GM12878 (cell line): ENCODE data around the gene RNF152. TPM values are rescaled to one million over a fixed set of nuclear protein-coding genes. Genes with fewer than 3 reads are reported as not detected.
A peak's percentile ranks its signal among the peaks of the same experiment; 100 is the strongest.

ENCODE experiments used
- ATAC-seq: fragments of 200-7000 bp; cut with Tn5 transposase; 3 replicates; pipeline ENCODE4 v1.9.1; 2020; ENCODE audit warnings: mild to moderate bottlenecking, moderate library complexity
- BruUV-seq: library from RNA; stranded (reverse); fragments of 400-500 nt; replicated peaks from 2 replicates; lab custom pipeline; 2021; lab: Mats Ljungman, UMichigan
- CTCF ChIA-PET: fragments of 300-600 bp; sonication (Branson Sonifier 250); formaldehyde crosslinking; extraction: SDS; loops from one replicate; lab custom pipeline; 2021; ENCODE audit warnings: inconsistent platforms; lab: Yijun Ruan, JAX
- POLR2A ChIA-PET: fragments of 350-600 bp; formaldehyde crosslinking; extraction: SDS; loops from one replicate; lab custom pipeline; 2021; ENCODE audit warnings: inconsistent platforms; lab: Charles Lee
- RAD21 ChIA-PET: fragments of 300-600 bp; sonication (Branson Sonifier 250); formaldehyde crosslinking; loops from one replicate; lab custom pipeline; 2023; ENCODE audit warnings: antibody characterized with exemption; ENCODE audit not compliant: unreplicated experiment; lab: Charles Lee
- SMC1A ChIA-PET: fragments of 300-600 bp; sonication (Branson Sonifier 250); formaldehyde crosslinking; loops from one replicate; lab custom pipeline; 2023; ENCODE audit not compliant: unreplicated experiment, uncharacterized antibody; lab: Charles Lee
- DNase-seq: peaks from one replicate; pipeline ENCODE4 v3.0.0-alpha.2; 2011; ENCODE audit warnings: low read depth, low spot score
- FAIRE-seq: peaks from 3 replicates; lab custom pipeline; 2011; peaks lifted over from hg19 to GRCh38; lab: Jason Lieb, UNC
- H2AFZ ChIP-seq: 2 replicates; pipeline ENCODE4 v1.6.0; 2011; ENCODE audit warnings: low read depth, low read length, control low read depth; ENCODE audit not compliant: control insufficient read depth
- H3K27ac ChIP-seq: 2 replicates; pipeline ENCODE4 v1.5.1; 2011; ENCODE audit warnings: control low read depth; ENCODE audit not compliant: control insufficient read depth, insufficient read depth
- H3K27me3 ChIP-seq, 2 experiments: replicated peaks in 1 of 2; 2 replicates each; pipeline versions ENCODE4 v1.6.0 to v1.6.1; 2011; ENCODE audit warnings: low read length in 1 of 2; ENCODE audit not compliant: control insufficient read depth in 2 of 2, insufficient read depth in 2 of 2
- H3K36me3 ChIP-seq, 2 experiments: 2 replicates each; pipeline ENCODE4 v1.5.1; 2011; ENCODE audit warnings: low read length in 1 of 2; ENCODE audit not compliant: control insufficient read depth in 2 of 2, insufficient read depth in 2 of 2
- H3K4me1 ChIP-seq: 2 replicates; pipeline ENCODE4 v1.6.1; 2011; ENCODE audit warnings: mild to moderate bottlenecking, low read length, moderate library complexity, mixed read lengths; ENCODE audit not compliant: control insufficient read depth, insufficient read depth
- H3K4me2 ChIP-seq: 2 replicates; pipeline ENCODE4 v1.6.0; 2011; ENCODE audit warnings: control low read depth; ENCODE audit not compliant: control insufficient read depth, insufficient read depth
- H3K4me3 ChIP-seq: fragments of 200-600 bp; sonication (generic); 2 replicates; pipeline ENCODE4 v1.5.1; 2016
- H3K79me2 ChIP-seq: 2 replicates; pipeline ENCODE4 v1.6.0; 2011; ENCODE audit warnings: low read length; ENCODE audit not compliant: control insufficient read depth, insufficient read depth
- H3K9ac ChIP-seq: 2 replicates; pipeline ENCODE4 v1.8.0; 2011; ENCODE audit warnings: low read length, control low read depth, mixed read lengths; ENCODE audit not compliant: control insufficient read depth, insufficient read depth
- H3K9me3 ChIP-seq: replicated peaks from 3 replicates; pipeline ENCODE4 v1.5.1; 2011; ENCODE audit warnings: mild to moderate bottlenecking, low read length; ENCODE audit not compliant: control insufficient read depth, insufficient read depth
- H4K20me1 ChIP-seq: 2 replicates; pipeline ENCODE4 v1.6.0; 2011; ENCODE audit not compliant: control insufficient read depth, insufficient read depth
- ATF7 ChIP-seq: fragments of 450-650 bp; IDR thresholded peaks from 2 replicates; pipeline ENCODE4 v1.6.1; 2016; ENCODE audit warnings: low read depth, mild to moderate bottlenecking
- BACH1 ChIP-seq: fragments of 450-650 bp; IDR thresholded peaks from 2 replicates; pipeline ENCODE4 v1.6.1; 2017; ENCODE audit warnings: mild to moderate bottlenecking, borderline replicate concordance
- BCL11A ChIP-seq: IDR thresholded peaks from 2 replicates; pipeline ENCODE4 v1.6.1; 2011; ENCODE audit warnings: low read depth, low read length
- HCFC1 ChIP-seq: fragments of 150-350 bp; IDR thresholded peaks from 2 replicates; pipeline ENCODE4 v1.6.1; 2014; ENCODE audit warnings: low read length
- IRF4 ChIP-seq: IDR thresholded peaks from 2 replicates; pipeline ENCODE4 v1.6.1; 2011; ENCODE audit warnings: low read depth, low read length
- LARP7 ChIP-seq: fragments of 450-650 bp; IDR thresholded peaks from 2 replicates; pipeline ENCODE4 v1.6.1; 2017; ENCODE audit warnings: mild to moderate bottlenecking
- PAX5 ChIP-seq: IDR thresholded peaks from 2 replicates; pipeline ENCODE4 v1.6.1; 2011; ENCODE audit warnings: low read depth, low read length, borderline replicate concordance
- PBX3 ChIP-seq: IDR thresholded peaks from 2 replicates; pipeline ENCODE4 v1.6.1; 2011; ENCODE audit warnings: mild to moderate bottlenecking, low read depth, low read length, moderate library complexity; ENCODE audit not compliant: insufficient replicate concordance
- RB1 ChIP-seq: fragments of 450-650 bp; formaldehyde crosslinking; IDR thresholded peaks from 2 replicates; pipeline ENCODE4 v1.6.1; 2017; ENCODE audit warnings: mild to moderate bottlenecking, borderline replicate concordance
- ZNF207 ChIP-seq: fragments of 450-650 bp; IDR thresholded peaks from 2 replicates; pipeline ENCODE4 v1.6.1; 2014; ENCODE audit warnings: antibody characterized with exemption, mild to moderate bottlenecking, borderline replicate concordance
- WGBS: methylation state at CpG from one replicate; pipeline ENCODE4 v1.1.6; 2016; ENCODE audit warnings: low lambda C conversion rate; ENCODE audit not compliant: insufficient replicate concordance, insufficient coverage; ENCODE audit errors: missing lambda C conversion rate; 5-methylcytosine and 5-hydroxymethylcytosine counted together
- in situ Hi-C: fragments of 300-500 bp; cut with MboI; formaldehyde crosslinking; loops from 9 replicates; pipeline ENCODE4 v1.14.3; 2018; ENCODE audit warnings: mixed read lengths
- intact Hi-C: fragments of 100-400 bp; cut with micrococcal nuclease; formaldehyde crosslinking; loops from one replicate; pipeline ENCODE4 v1.14.2; 2022; ENCODE audit not compliant: unreplicated experiment
- polyA plus RNA-seq, 11 experiments: library from polyadenylated mRNA; depleted of rRNA in 4 of 11; unstranded in 6 of 11; stranded (reverse) in 5 of 11; fragments of >200 nt; fragmentation: Nextera tagmentation in 4 of 11; fragmentation: Illumina TruSeq in 1 of 11; extraction: Ambion mirVana in 4 of 11; extraction: Trizol in 1 of 11; gene quantifications; 1 replicate in 1 of 11; 2 replicates in 10 of 11; pipeline versions ENCODE4 v1.2.1 to v1.2.3, GENCODE V29; 2011 to 2016; ENCODE audit warnings: inconsistent platforms in 2 of 11, missing spikeins in 2 of 11, low read depth in 1 of 11
- total RNA-seq, 4 experiments: library from RNA; depleted of rRNA in 3 of 4; stranded (reverse); fragments of >200 nt in 3 of 4; fragmentation: Illumina TruSeq in 1 of 4; extraction: Trizol in 1 of 4; gene quantifications; 2 replicates each; pipeline versions ENCODE4 v1.2.1 to v1.2.3, GENCODE V29; 2013 to 2021
- TF ChIP-seq, protein P1 (sequence below): fragments of 450-650 bp; formaldehyde crosslinking; IDR thresholded peaks from 2 replicates; pipeline ENCODE4 v1.4.0; 2022; ENCODE audit warnings: mild to moderate bottlenecking, moderate library complexity

RNF152 gene
- total and polyA plus RNA-seq, 10 of the 15 experiments (the other 5 are each of a cell fraction or from before 2014, with no cell fraction given), result under 0.01 to 0.07 (median 0.03) TPM; not detected in 7

DNA sequence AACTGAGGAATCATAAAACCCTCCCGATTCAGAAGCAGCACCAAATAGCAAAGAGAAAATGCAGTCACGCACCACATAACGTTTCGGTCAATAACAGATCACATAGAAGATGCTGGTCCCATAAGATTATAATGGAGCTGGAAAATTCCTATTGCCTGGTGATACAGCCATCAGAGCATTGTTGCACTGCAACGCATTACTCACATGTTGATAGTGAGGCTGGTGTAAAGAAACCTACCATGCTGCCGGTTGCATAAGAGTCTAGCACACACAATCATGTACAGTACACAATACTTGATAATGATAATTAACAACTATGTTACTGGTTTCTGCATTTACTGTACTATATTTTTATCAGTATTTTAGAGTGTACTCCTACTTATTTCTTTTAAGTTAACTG is 32.5 kb downstream of the RNF152 start:
- Histone ChIP-seq H3K4me3 (no peak overlapping the region), H3K4me2 (no peak overlapping the region), H3K27ac (no peak overlapping the region), H3K79me2 (no peaks in the 10 kb centered on the region), H3K27me3 (peaks cover 0 to 2% of the 10 kb centered on the region in 2 experiments; a peak in 1 of 4 replicates), H3K9ac (no peak overlapping the region), H2AFZ (no peak overlapping the region), H3K9me3 (no peaks in the 10 kb centered on the region; the same call in 2 of the 3 replicates), H3K4me1 (no peaks in the 10 kb centered on the region), H4K20me1 (no peaks in the 10 kb centered on the region), H3K36me3 (no peaks in the 10 kb centered on the region)
- POLR2A ChIA-PET, result no interaction called here
- in situ Hi-C loops (no loop called here), intact Hi-C loops (no loop called here)
- FAIRE-seq (no peak), ATAC-seq (no peak), DNase-seq (no peak)
- WGBS, result 73% methylated on average over 6 of the region's 6 CpGs
- TF ChIP-seq RB1 (no peak), PBX3 (no peak), BACH1 (no peak), ZNF207 (no peak), HCFC1 (no peak), IRF4 (no peak), ATF7 (no peak), LARP7 (no peak)
- CTCF ChIA-PET, result interaction anchor here (1.1 kb wide), 1 partner anchor 271 kb away, joined by 5 read pairs; no protein-coding TSS in a partner anchor
- RAD21 ChIA-PET, result no interaction called here
- BruUV-seq, result no TSS peak
- SMC1A ChIA-PET, result interaction anchor here (1.1 kb wide), 1 partner anchor 273 kb away, joined by 3 read pairs; no protein-coding TSS in a partner anchor

DNA sequence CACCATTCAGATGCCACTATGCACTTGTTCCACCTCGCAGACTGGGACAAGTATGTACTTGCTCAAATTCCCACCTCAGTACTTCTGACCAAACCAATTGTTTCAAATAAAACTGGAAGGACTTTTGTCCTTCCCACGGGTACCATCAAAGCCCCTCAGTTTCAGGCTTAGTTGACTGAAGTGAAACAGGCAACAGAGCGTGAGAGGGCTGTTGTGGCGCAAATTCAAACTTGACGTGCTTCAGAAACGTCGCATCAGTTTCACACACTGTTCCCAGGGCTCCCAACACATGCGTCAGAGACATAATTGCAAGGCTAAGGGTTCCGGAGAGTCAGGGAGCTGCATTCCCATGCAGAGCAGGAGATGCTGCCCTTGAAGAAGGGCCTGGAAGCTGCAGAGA is 33.7 kb downstream of the RNF152 start:
- ChIA-PET POLR2A (no interaction called here), RAD21 (no interaction called here), SMC1A (no interaction called here), CTCF (no interaction called here)
- Histone ChIP-seq H3K27me3 (no peaks in the 10 kb centered on the region), H4K20me1 (no peaks in the 10 kb centered on the region), H2AFZ (no peak overlapping the region), H3K79me2 (no peaks in the 10 kb centered on the region), H3K27ac (no peak overlapping the region), H3K36me3 (no peaks in the 10 kb centered on the region), H3K4me1 (no peaks in the 10 kb centered on the region), H3K4me2 (no peak overlapping the region), H3K9me3 (no peaks in the 10 kb centered on the region; the same call in 2 of the 3 replicates), H3K9ac (no peak overlapping the region), H3K4me3 (no peak overlapping the region)
- DNase-seq (no peak), ATAC-seq (peak; percentile 63), FAIRE-seq (no peak)
- TF ChIP-seq, protein P1, sequence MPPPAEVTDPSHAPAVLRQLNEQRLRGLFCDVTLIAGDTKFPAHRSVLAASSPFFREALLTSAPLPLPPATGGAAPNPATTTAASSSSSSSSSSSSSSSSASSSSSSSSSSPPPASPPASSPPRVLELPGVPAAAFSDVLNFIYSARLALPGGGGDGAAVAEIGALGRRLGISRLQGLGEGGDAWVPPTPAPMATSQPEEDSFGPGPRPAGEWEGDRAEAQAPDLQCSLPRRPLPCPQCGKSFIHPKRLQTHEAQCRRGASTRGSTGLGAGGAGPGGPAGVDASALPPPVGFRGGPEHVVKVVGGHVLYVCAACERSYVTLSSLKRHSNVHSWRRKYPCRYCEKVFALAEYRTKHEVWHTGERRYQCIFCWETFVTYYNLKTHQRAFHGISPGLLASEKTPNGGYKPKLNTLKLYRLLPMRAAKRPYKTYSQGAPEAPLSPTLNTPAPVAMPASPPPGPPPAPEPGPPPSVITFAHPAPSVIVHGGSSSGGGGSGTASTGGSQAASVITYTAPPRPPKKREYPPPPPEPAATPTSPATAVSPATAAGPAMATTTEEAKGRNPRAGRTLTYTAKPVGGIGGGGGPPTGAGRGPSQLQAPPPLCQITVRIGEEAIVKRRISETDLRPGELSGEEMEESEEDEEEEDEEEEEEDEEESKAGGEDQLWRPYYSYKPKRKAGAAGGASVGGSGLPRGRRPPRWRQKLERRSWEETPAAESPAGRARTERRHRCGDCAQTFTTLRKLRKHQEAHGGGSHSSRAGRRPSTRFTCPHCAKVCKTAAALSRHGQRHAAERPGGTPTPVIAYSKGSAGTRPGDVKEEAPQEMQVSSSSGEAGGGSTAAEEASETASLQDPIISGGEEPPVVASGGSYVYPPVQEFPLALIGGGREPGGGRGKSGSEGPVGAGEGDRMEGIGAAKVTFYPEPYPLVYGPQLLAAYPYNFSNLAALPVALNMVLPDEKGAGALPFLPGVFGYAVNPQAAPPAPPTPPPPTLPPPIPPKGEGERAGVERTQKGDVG (CRISPR knock-in tag), result no peak
- TF ChIP-seq PAX5, result peak; percentile 42; the same call in 1 of the 2 replicates
- TF ChIP-seq BCL11A, result 0 out of 2 replicates have a peak, but pooled peaks have one; percentile 10
- intact Hi-C loops (no loop called here), in situ Hi-C loops (no loop called here)
- no TSS peak for BruUV-seq
- 51% methylated on average over 9 of the region's 9 CpGs for WGBS
